ENCODE data around the gene ALDH2.

The ALDH2 gene

DNA sequence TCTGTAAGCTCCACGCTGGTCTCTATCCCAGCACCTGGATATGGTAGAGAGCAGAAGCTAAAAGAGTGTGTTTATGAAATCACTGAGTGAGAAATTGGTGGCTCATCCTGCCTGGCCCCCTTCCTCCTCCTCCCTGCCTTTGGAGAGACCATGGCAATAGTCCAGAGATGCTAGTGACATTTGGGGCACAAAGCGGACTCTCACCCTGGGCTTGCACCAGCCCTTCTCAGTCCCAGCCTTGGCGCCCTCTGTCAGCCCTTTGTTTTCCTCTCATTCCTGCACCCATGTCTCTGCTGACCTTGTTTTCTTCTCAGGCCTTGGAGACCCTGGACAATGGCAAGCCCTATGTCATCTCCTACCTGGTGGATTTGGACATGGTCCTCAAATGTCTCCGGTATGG lies 18.2 kb downstream of the ALDH2 start:
- H3K4me1 ChIP-seq: no peaks in the 10 kb centered on the region
- H3K9me3 ChIP-seq: no peaks in the 10 kb centered on the region
- H3K4me3 ChIP-seq: no peak overlapping the region
- no peaks in the 10 kb centered on the region for H3K27me3 ChIP-seq
- intact Hi-C loops (cut with DNase I; ENCODE audit: low total_unique reads): no loop called here
- TF ChIP-seq, protein P1, sequence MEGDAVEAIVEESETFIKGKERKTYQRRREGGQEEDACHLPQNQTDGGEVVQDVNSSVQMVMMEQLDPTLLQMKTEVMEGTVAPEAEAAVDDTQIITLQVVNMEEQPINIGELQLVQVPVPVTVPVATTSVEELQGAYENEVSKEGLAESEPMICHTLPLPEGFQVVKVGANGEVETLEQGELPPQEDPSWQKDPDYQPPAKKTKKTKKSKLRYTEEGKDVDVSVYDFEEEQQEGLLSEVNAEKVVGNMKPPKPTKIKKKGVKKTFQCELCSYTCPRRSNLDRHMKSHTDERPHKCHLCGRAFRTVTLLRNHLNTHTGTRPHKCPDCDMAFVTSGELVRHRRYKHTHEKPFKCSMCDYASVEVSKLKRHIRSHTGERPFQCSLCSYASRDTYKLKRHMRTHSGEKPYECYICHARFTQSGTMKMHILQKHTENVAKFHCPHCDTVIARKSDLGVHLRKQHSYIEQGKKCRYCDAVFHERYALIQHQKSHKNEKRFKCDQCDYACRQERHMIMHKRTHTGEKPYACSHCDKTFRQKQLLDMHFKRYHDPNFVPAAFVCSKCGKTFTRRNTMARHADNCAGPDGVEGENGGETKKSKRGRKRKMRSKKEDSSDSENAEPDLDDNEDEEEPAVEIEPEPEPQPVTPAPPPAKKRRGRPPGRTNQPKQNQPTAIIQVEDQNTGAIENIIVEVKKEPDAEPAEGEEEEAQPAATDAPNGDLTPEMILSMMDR (IDR thresholded peaks at IDR 0.05): no peak
- no peak for DNase-seq
- no peak overlapping the region for H3K27ac ChIP-seq
- peaks cover 75 to 100% (median 86%) of the 10 kb centered on the region in 3 donors for H3K36me3 ChIP-seq

DNA sequence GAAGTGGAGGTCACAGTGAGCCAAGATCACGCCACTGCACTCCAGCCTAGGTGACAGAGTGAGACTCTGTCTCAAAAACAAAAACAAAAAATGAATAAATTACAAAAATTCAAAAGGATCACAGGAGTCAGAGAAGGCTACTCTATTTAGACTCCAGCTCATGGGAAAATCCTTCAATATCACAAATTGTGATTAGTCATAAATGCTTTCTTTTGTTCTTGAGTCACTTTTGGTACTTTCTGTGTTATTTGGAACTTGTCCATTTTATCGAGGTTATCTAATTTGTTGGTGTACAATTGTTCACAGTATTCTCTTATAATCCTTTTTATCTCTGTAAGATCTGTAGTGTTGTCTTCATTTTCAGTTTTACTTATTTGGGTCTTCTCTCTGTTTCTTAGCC lies 18.9 kb downstream of the ALDH2 start:
- H3K27ac ChIP-seq: no peak overlapping the region
- no peak overlapping the region for H3K4me3 ChIP-seq
- no peaks in the 10 kb centered on the region for H3K4me1 ChIP-seq
- no peak for DNase-seq
- H3K9me3 ChIP-seq: no peaks in the 10 kb centered on the region
- TF ChIP-seq, protein P1 (IDR thresholded peaks at IDR 0.05): no peak
- H3K27me3 ChIP-seq: no peaks in the 10 kb centered on the region
- intact Hi-C loops (cut with DNase I; ENCODE audit: low total_unique reads): no loop called here
- peaks cover 82 to 100% (median 93%) of the 10 kb centered on the region in 3 donors for H3K36me3 ChIP-seq

DNA sequence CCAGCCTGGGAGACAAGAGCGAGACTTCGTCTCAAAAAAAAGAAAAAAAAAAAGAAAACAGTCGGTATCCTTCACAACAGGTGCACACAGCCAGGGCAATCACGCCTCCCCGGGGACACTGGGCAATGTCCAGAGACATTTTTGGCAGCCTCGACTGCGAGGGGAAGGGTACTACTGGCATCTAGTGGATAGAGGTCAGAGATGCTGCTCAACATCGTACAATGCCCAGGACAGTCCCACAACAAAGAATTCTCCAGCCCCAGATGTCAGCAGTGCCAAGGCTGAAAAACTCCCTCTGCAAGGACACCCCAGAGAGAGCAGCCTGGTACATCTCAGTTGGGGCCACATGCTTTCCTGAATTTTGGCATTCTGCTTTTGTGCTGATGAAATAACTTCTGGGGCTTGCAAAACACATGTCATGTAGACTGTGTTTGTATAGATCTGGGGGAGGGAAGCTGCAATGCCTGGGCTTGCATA lies 21.5 kb downstream of the ALDH2 start:
- no peak overlapping the region for H3K4me3 ChIP-seq
- no peak overlapping the region for H3K27ac ChIP-seq
- TF ChIP-seq, protein P1 (IDR thresholded peaks at IDR 0.05): peak in 1 of 2 experiments; percentile 26
- peaks cover 86 to 100% (median 95%) of the 10 kb centered on the region in 3 donors for H3K36me3 ChIP-seq
- H3K4me1 ChIP-seq: no peaks in the 10 kb centered on the region
- H3K9me3 ChIP-seq: no peaks in the 10 kb centered on the region
- no peak for DNase-seq
- H3K27me3 ChIP-seq: no peaks in the 10 kb centered on the region
- intact Hi-C loops (cut with DNase I; ENCODE audit: low total_unique reads): no loop called here

DNA sequence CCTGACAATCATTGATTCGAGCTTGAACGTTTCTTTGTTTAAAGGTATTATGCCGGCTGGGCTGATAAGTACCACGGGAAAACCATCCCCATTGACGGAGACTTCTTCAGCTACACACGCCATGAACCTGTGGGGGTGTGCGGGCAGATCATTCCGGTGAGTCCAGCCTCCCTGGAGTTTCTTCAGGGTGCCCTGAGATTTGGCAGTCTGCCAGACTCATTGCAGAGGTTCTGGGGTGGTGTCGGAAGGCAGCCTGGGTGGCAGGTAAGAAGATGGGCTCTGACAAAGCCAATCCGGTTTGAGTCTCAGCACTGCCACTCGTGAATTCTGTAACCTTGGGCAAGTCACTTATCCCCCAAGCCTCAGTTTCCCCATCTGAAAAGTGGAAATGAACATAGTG lies 23.0 kb downstream of the ALDH2 start:
- no peak overlapping the region for H3K4me3 ChIP-seq
- H3K36me3 ChIP-seq: peaks cover 83 to 100% (median 95%) of the 10 kb centered on the region in 3 donors
- no peaks in the 10 kb centered on the region for H3K4me1 ChIP-seq
- no peak overlapping the region for H3K27ac ChIP-seq
- DNase-seq: no peak
- TF ChIP-seq, protein P1 (IDR thresholded peaks at IDR 0.05): no peak
- intact Hi-C loops (cut with DNase I; ENCODE audit: low total_unique reads): no loop called here
- no peaks in the 10 kb centered on the region for H3K27me3 ChIP-seq
- H3K9me3 ChIP-seq: no peaks in the 10 kb centered on the region

DNA sequence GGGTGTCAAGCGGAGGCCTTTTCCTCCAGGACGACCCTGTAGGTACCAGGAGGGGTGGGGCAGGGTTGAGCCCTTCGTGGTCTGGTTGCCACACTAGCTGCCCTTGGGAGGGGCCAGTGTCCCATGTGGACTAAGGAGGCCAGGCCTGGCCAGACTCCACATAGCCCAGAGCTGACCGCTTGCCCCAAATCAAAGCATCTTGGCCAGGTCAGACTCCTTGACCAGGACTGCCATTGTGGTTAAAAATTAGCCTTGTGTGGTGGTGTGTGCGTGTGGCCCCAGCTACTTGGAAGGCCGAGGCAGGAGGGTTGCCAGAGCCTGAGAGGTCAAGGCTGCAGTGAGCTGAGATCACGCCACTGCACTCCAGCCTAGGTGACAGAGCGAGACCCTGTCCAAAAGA lies 24.8 kb downstream of the ALDH2 start:
- peaks cover 89 to 100% (median 96%) of the 10 kb centered on the region in 3 donors for H3K36me3 ChIP-seq
- no peak for DNase-seq
- H3K4me3 ChIP-seq: no peak overlapping the region
- H3K27me3 ChIP-seq: no peaks in the 10 kb centered on the region
- no peak overlapping the region for H3K27ac ChIP-seq
- H3K9me3 ChIP-seq: no peaks in the 10 kb centered on the region
- no peaks in the 10 kb centered on the region for H3K4me1 ChIP-seq
- TF ChIP-seq, protein P1 (IDR thresholded peaks at IDR 0.05): no peak
- intact Hi-C loops (cut with DNase I; ENCODE audit: low total_unique reads): no loop called here

Data from tibial artery (tissue), 4 donors.